GM18861 (cell line): ENCODE data around the gene LMBRD1.

Experiments used
- ATAC-seq: cut with Tn5 transposase; IDR thresholded peaks from one replicate; pipeline ENCODE4 v1.9.1; 2021; ENCODE audit not compliant: unreplicated experiment

Gene LMBRD1

DNA sequence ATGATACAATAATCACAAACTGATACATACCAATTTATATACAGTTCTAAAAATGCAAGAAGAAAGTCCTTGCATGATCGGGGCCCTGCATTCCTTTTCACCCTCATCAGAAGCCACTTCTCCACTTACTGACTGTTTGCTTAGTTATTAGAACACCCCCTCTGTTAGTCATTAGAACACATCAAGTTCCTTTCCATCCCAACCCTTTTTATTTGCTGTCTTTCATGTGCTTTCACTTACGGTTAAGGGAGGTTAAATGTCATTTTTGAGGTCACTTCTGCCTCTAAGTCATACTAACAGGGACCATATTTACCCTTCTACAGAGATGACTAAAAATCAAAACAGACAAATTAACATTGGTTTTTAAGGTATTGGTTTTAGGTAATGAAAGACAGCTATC, 149.1 kb downstream of the LMBRD1 start:
- ATAC-seq = no peak

DNA sequence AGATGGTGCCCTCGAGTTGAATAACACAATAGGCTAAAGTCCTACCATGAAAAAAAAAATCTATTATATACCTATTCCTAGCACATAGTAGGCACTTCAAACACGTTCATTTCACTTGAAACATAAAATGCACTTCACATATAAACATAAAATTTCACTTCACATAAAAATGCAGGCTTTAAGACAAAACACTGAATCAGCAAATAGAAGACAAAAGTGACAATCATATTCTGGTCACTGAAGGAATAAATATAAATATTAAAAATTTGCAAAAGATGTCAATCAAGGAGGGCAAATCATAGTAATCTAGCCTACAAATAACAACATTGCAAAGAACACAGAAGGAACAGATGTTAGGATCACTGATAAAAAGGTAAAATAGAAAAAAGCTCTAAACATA, 153.1 kb downstream of the LMBRD1 start:
- no peak for ATAC-seq

DNA sequence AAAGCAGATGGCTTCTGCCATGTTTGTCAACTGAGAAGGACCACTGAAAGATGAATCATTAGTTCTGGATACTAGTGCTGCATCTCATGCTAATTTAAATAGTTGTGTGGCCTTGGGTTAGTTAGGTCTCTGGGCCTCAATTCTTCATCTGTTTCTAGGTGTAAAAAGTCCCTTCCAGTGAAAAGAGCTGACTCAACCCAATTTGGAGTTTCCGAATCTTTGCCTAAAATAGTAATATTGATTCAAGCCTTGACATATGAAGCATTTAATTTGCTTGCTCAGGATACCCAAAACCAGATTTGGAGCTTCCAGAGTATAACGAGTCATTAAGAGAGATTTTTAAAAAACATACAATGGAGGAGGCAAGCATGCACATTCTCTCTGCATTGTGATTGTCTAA, 163.9 kb downstream of the LMBRD1 start:
- no peak for ATAC-seq

DNA sequence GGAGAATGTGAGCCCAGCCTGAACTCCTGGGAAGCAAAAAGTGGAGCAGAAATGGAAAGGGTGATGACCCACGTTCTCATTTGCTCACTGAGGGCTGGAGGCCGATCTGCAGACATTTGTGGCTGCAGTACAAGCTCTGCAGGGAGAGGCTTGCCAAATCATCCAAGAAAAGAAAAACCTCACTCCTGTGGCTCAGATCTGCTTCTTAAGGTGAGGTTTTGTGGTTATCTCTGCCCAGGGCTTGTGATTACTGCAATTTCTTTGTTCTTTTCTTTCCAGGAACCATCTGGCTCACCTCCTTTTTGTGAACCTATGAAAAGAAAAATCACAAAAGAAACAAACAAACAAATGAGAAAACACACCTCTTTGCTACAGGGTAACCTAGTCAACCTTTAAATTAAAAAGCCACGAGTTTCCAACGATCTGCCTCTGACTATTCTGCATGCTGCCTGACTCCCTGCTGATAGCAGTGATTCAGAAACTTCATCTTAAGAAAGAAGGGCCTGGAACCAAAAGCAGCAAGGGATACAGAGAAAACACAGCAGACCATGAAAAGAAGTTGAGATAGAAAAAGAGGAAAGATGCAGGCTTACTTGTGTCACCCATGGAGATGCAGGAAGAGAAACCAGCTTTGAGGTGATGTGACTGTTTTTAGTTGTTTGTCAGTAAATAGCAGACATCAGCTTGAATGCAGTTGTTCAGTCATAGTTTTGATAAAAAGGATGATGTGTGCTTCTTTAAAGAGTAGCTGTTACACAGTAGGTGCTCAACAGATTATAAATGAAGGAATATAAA, 165.1 kb downstream of the LMBRD1 start:
- ATAC-seq = no peak

GRCh38 chr6:69630767-69631166, 166.0 kb downstream of the LMBRD1 start:
- ATAC-seq = no peak

GRCh38 chr6:69627625-69628024, 169.2 kb downstream of the LMBRD1 start:
- no peak for ATAC-seq

- no peak for ATAC-seq
Observed at GRCh38 chr6:69624944-69625343, 171.9 kb downstream of the LMBRD1 start.
